Posterior vena cava (tissue), 2 donors: Measurements from ENCODE around the gene DCAKD. TPM values are rescaled to one million over a fixed set of nuclear protein-coding genes. Genes with fewer than 3 reads are reported as not detected.

Experiments used
- DNase-seq: peaks from one replicate; pipeline ENCODE4 v3.0.0-alpha.2; 2020; ENCODE audit warnings: low spot score
- intact Hi-C, 2 donors: fragments of 100-400 bp; cut with DNase I; formaldehyde crosslinking; loops; one replicate each; pipeline versions ENCODE4 v1.14.1 to v1.14.2; 2022 to 2023
- total RNA-seq, 2 donors: library from RNA; stranded (reverse); fragmentation: NEBNext Ultra II Directional; extraction: Animal tissue kit (Norgen Biotek cat#: 25700); gene quantifications; one replicate each; pipeline ENCODE4 v1.2.1, GENCODE V29; 2021
- donor health status: DM: yes; HTN: yes; CAD: no.
- donor health status: DM: yes; HTN: yes; CAD: no.

Gene DCAKD
- total RNA-seq, 2 donors from 2014 or later, result 17.9 to 19.9 TPM

DNA sequence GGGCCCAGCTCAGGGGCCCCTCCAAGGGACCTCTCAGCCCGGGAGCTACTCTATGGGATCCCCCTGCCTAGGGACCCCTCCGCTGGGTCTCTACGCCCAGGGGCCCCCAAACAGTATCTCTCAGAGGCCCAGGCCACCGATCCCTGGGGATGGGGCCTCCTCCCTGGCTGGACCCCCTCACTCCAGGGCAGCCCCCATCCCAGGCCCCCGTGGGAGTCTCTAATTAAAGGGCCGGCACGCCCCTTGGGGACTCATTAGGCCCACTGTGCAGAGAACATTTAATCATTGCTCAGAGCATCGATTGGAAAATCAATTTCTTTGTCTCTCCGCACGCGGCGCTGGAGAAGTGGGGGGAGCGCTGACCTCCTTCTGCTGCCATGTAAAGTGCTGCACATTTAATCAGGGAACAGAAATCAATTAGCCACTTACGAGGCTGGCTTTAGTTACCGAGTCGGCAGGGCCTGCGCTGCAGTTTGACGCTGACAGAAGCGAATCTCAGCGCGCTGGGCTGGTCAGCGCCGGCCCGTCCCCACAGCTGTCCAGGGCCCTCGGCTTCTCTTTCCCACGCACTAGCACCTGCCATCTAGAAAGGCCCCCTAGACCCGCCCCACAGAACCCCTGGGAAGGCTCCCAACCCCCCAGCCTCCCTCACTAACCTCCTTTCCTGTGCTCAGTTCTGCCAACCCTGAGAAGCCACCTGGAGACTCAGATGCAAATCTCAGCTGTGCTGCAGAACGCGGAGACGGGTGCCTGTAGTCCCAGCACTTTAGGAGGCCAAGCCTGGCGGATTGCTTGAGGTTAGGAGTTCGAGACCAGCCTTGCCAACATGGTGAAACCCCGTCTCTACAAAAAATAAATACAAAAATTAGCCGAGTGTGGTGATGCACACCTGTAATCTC, 63.1 kb downstream of the DCAKD start:
- DNase-seq, result no peak
- intact Hi-C loops, result no loop called here

- intact Hi-C loops, result no loop called here
- DNase-seq, result no peak
Measured at GRCh38 chr17:44983563-44983962, 67.9 kb downstream of the DCAKD start.

GRCh38 chr17:44982113-44982702, 69.2 kb downstream of the DCAKD start:
- no peak for DNase-seq
- intact Hi-C loops, result no loop called here

- no peak for DNase-seq
- intact Hi-C loops, result no loop called here
Measured at GRCh38 chr17:44981221-44981968, 70.0 kb downstream of the DCAKD start.

- no peak for DNase-seq
- intact Hi-C loops, result no loop called here
Measured at GRCh38 chr17:44979426-44979995, 71.9 kb downstream of the DCAKD start.

DNA sequence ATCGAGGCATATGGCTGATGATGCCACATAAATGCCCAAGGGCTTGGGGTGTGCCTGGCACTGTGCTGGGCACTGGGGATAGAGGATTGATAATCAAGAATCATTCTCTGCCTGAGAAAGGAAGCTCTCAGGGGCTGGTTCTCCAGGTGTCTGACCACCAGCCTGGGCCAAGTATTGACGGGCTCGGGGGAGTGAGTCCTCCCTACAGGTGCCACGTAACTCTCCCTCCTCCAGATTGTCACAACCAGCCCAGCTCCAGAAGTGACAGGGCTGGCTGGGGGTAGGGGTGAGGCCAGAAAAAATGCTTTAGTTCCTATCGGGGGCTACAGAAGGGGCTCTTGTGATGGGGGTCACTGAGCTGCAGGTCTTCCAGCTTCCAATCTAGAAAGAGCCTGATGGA, 72.6 kb downstream of the DCAKD start:
- DNase-seq, result no peak
- intact Hi-C loops, result no loop called here

- intact Hi-C loops, result no loop called here
- no peak for DNase-seq
Measured at GRCh38 chr17:44977814-44978550, 73.5 kb downstream of the DCAKD start.

DNA sequence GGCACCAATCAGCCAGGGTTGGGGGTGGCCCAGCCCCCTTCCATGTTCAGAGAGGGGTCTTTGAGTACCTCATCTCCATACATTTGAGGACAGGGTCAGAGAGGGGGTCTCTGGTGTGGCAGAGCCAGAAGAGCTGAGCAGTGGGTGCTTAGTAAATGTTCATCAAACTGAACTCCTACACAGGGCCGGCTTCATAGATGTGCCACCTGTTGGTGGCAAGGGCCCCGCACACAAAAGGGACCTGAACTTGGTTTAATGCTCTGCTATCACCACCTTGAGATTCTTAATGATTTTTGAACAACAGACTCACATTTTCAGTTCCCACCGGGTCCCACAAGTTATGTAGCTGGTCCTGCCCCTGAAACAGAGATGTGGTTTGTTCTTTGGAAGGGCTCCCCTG, 74.4 kb downstream of the DCAKD start:
- no peak for DNase-seq
- intact Hi-C loops, result no loop called here

GRCh38 chr17:44976206-44976605, 75.2 kb downstream of the DCAKD start:
- intact Hi-C loops, result no loop called here

More at GRCh38 chr17:44976206-44976605, 75.2 kb downstream of the DCAKD start:
- no peak for DNase-seq

Other genes with a start within 250 kb of the DCAKD start
- gene GJC1, start 221.3 kb downstream of the DCAKD start, total RNA-seq, result 10 to 100 TPM; 30.4 to 80.8 TPM
- 1 to 10 TPM; 1.8 to 1.9 TPM for gene HIGD1B, start 203.7 kb downstream of the DCAKD start, total RNA-seq
- 10 to 100 TPM; 65.2 to 71.9 TPM for gene EFTUD2, start 152.2 kb downstream of the DCAKD start, total RNA-seq
- 1 to 10 TPM in 1 of 2 donors, under 1 TPM in 1; 0.51 to 1.7 TPM for gene GFAP, start 136.1 kb downstream of the DCAKD start, total RNA-seq
- under 1 TPM; 0.10 to 0.65 TPM for gene KIF18B, start 103.9 kb downstream of the DCAKD start, total RNA-seq
- under 1 TPM; 0.19 to 0.42 TPM for gene C1QL1, start 83.3 kb downstream of the DCAKD start, total RNA-seq
- gene NMT1, start 9.7 kb upstream of the DCAKD start, total RNA-seq, result 10 to 100 TPM; 71.8 to 83.5 TPM
- 10 to 100 TPM; 69.3 to 74.2 TPM for gene PLCD3, start 80.9 kb upstream of the DCAKD start, total RNA-seq
- gene ACBD4, start 84.1 kb upstream of the DCAKD start, total RNA-seq, result 10 to 100 TPM; 10.8 to 12.9 TPM
- 10 to 100 TPM; 40.6 to 46.9 TPM for gene HEXIM1, start 96.8 kb upstream of the DCAKD start, total RNA-seq
- gene HEXIM2, start 110.2 kb upstream of the DCAKD start, total RNA-seq, result 1 to 10 TPM; 1.6 to 3.0 TPM
- 10 to 100 TPM; 19.5 to 28.2 TPM for gene FMNL1, start 170.3 kb upstream of the DCAKD start, total RNA-seq
- gene SPATA32, start 210.5 kb upstream of the DCAKD start, total RNA-seq, result not detected